Heart left ventricle (tissue), 16 donors: ENCODE data around the gene LPIN1. TPM values are rescaled to one million over a fixed set of nuclear protein-coding genes. Genes with fewer than 3 reads are reported as not detected.

Experiments
- ATAC-seq, 4 donors: fragments of 200-7000 bp; cut with Tn5 transposase; one replicate each; pipeline ENCODE4 v1.9.1; 2020 to 2022; ENCODE audit warnings: moderate library complexity in 4 of 4, mild to moderate bottlenecking in 3 of 4, moderate number of reproducible peaks in 1 of 4
- DNase-seq, 5 donors: peaks; one replicate each; pipeline ENCODE4 v3.0.0-alpha.2; 2020
- H3K27ac ChIP-seq, 12 donors: fragments of 200-600 bp; sonication (generic) in 4 of 12; one replicate each; pipeline versions ENCODE4 v1.5.0 to v1.8.0; 2016 to 2022; ENCODE audit warnings: mild to moderate bottlenecking in 2 of 12
- H3K27me3 ChIP-seq, 9 donors: fragments of 200-600 bp; sonication (generic) in 2 of 9; one replicate each; pipeline versions ENCODE4 v1.5.1 to v1.8.0; 2016 to 2022; ENCODE audit warnings: mild to moderate bottlenecking in 3 of 9
- H3K36me3 ChIP-seq, 9 donors: fragments of 200-600 bp; sonication (generic) in 2 of 9; one replicate each; pipeline versions ENCODE4 v1.5.0 to v1.8.0; 2018 to 2022; ENCODE audit warnings: mild to moderate bottlenecking in 2 of 9
- H3K4me1 ChIP-seq, 12 donors: fragments of 200-600 bp; sonication (generic) in 4 of 12; one replicate each; pipeline versions ENCODE4 v1.5.0 to v1.8.0; 2016 to 2022; ENCODE audit warnings: mild to moderate bottlenecking in 3 of 12
- H3K4me3 ChIP-seq, 12 donors: fragments of 200-600 bp; sonication (generic) in 4 of 12; one replicate each; pipeline versions ENCODE4 v1.5.0 to v1.8.0; 2017 to 2022; ENCODE audit warnings: mild to moderate bottlenecking in 9 of 12, moderate library complexity in 4 of 12
- H3K9me3 ChIP-seq, 12 donors: fragments of 200-600 bp; sonication (generic) in 4 of 12; one replicate each; pipeline versions ENCODE4 v1.5.0 to v1.8.0; 2016 to 2022; ENCODE audit warnings: mild to moderate bottlenecking in 1 of 12
- CTCF ChIP-seq, 12 donors: fragments of 200-600 bp; sonication (generic) in 4 of 12; IDR thresholded peaks; one replicate each; pipeline versions ENCODE4 v1.5.0 to v1.8.0; 2018 to 2022; ENCODE audit warnings: antibody characterized with exemption in 12 of 12, mild to moderate bottlenecking in 5 of 12
- POLR2A ChIP-seq, 2 donors: fragments of 450-650 bp; IDR thresholded peaks; one replicate each; pipeline ENCODE4 v1.6.1; 2017; ENCODE audit warnings: antibody characterized with exemption in 2 of 2, mild to moderate bottlenecking in 2 of 2, moderate library complexity in 2 of 2
- WGBS, 4 donors: extraction: QIAGEN DNeasy Blood & Tissue Kit in 2 of 4; methylation state at CpG; one replicate each; pipeline versions ENCODE4 v1.1.5 to v1.1.7; 2013 to 2018; 5-methylcytosine and 5-hydroxymethylcytosine counted together
- intact Hi-C, 10 donors: fragments of 100-400 bp; cut with DNase I; formaldehyde crosslinking; loops; one replicate each; pipeline versions ENCODE4 v1.11.1 to v1.14.2; 2022
- polyA plus RNA-seq, 2 donors: library from polyadenylated mRNA; stranded (reverse); fragments of 200-250 nt; gene quantifications; one replicate each; pipeline ENCODE4 v1.2.3, GENCODE V29; 2013
- total RNA-seq, 9 donors: library from RNA; depleted of rRNA in 2 of 9; stranded (reverse); fragments of >200 nt in 2 of 9; fragmentation: NEBNext Ultra II Directional in 3 of 9; extraction: Animal tissue kit (Norgen Biotek cat#: 25700) in 3 of 9; gene quantifications; one replicate each; pipeline versions ENCODE4 v1.1.0 to v1.2.4, GENCODE V29; 2016 to 2023
- donor health status: ischemic (EF 13 %, LVEDD 7.1; RV severe dilation, severe dysfunction).
- donor health status: healthy with polysubstance abuse.
- donor health status: DM: no; HTN: yes; CAD: no.
- donor health status: DM: no; HTN: no; CAD: no.
- donor health status: ischemic (EF 25% LVEDD 6.9; RV normal size, moderate dysfunction).
- donor health status: ischemic (EF 25% LVEDD 5.7; RV mildly dilated, moderate dysfunction).
- donor health status: healthy.
- donor health status: DM: yes; HTN: yes; CAD: no.
- donor health status: ischemic (EF 35%, LVEDD 5.7; RV mildly dilated, moderate dysfunction).
- donor health status: nonischemic (EF 11% LVEDD 7.7; RV severe dilation, severe dysfunction).
- donor health status: DM: yes; HTN: yes; CAD: no.
- donor health status: PGD.
- donor health status: ischemic (EF 29% LVEDD 5.4; RV normal size, mild dysfunction).
- donor health status: nonischemic (EF 23%, LVEDD 6.1; RV moderate dilation, normal function).

LPIN1 gene
- total and polyA plus RNA-seq, 11 donors: 15.0 to 57.1 (median 43.8) TPM

GRCh38 chr2:11744631-11745394, 1.6 kb upstream of the LPIN1 start:
- WGBS, 4 donors: 69 to 80% (median 71%) methylated on average over 13 to 14 of the region's 14 CpGs
- TF ChIP-seq CTCF (IDR thresholded peaks at IDR 0.05): peak in 9 of 12 donors; percentile 5 to 50 (median 29)
- TF ChIP-seq POLR2A (IDR thresholded peaks at IDR 0.05): no peak
- Histone ChIP-seq H3K4me3 (peak overlapping the region in 9 of 12 donors; percentile 1 to 44 (median 24)), H3K27ac (peak overlapping the region in 11 of 12 donors; percentile 11 to 84 (median 63)), H3K27me3 (no peaks in the 10 kb centered on the region), H3K36me3 (no peaks in the 10 kb centered on the region), H3K4me1 (peaks cover 10 to 60% (median 31%) of the 10 kb centered on the region in 12 donors), H3K9me3 (no peaks in the 10 kb centered on the region)
- no peak for ATAC-seq
- peak in 1 of 5 donors; percentile 47 for DNase-seq
- intact Hi-C loops: loop anchor here in 6 of 10 donors (2.0 to 5.0 kb wide), 5 partner anchors 32 to 53 kb away; no protein-coding TSS in a partner anchor

- DNase-seq (peak in 1 of 5 donors; percentile 39), ATAC-seq (no peak)
- WGBS, 4 donors: 51 to 58% (median 57%) methylated on average over 27 of the region's 27 CpGs
- TF ChIP-seq POLR2A (IDR thresholded peaks at IDR 0.05) (no peak), CTCF (IDR thresholded peaks at IDR 0.05) (no peak)
- Histone ChIP-seq H3K27me3 (no peaks in the 10 kb centered on the region), H3K4me1 (peaks cover 10 to 70% (median 35%) of the 10 kb centered on the region in 12 donors), H3K4me3 (peak overlapping the region; percentile 66 to 95 (median 86)), H3K36me3 (no peaks in the 10 kb centered on the region), H3K27ac (peak overlapping the region in 11 of 12 donors; percentile 74 to 93 (median 88)), H3K9me3 (no peaks in the 10 kb centered on the region)
- intact Hi-C loops: loop anchor here in 4 of 10 donors (2.0 to 5.0 kb wide), 3 partner anchors 33 to 53 kb away; no protein-coding TSS in a partner anchor
These were observed 638 bp upstream of the LPIN1 start for GRCh38 chr2:11745613-11746375.

DNA sequence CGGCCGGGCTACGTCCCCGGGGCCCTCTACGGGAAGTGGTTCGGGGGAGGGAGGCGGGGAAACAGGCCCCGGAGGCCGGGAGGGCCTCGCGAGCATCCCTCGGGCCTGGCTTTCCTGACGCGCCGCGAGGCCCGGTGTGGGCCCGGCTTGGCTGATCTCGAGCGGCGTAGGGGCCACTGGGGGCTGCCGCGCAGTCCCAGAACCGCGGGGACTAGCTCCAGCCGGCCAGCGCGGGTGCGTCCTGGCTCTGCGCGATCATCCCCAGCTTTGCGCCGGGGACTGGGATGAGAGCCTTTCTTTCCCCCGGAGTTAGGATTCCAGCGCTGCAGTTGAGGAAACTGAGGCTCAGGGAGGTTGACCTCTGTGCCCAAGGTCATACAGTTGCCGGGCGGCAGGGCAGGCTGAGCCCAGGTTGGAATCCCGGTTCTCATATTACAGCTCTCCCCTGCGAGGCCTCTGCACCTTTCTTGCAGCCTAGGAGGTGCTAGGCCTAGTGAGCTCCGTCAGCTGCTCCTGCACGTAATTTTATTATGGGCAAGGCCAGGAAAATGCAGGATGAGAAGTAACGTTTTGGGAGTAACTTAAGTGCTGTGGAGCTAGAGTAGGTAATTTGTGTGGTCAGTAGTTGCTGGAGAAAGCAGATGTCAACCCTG, 501 bp downstream of the LPIN1 start:
- intact Hi-C loops: loop anchor here in 4 of 10 donors (2.0 to 5.0 kb wide), 3 partner anchors 32 to 55 kb away; no protein-coding TSS in a partner anchor
- H3K4me1 ChIP-seq: peaks cover 10 to 79% (median 37%) of the 10 kb centered on the region in 12 donors
- peak in 3 of 4 donors; percentile 7 to 12 (median 11) for ATAC-seq

More for the DNA sequence above, 501 bp downstream of the LPIN1 start:
- no peaks in the 10 kb centered on the region for H3K27me3 ChIP-seq
- TF ChIP-seq POLR2A (IDR thresholded peaks at IDR 0.05): no peak
- no peak for TF ChIP-seq CTCF (IDR thresholded peaks at IDR 0.05)
- DNase-seq: peak in 1 of 5 donors; percentile 36
- no peaks in the 10 kb centered on the region for H3K36me3 ChIP-seq
- peak overlapping the region in 11 of 12 donors; percentile 74 to 93 (median 88) for H3K27ac ChIP-seq
- H3K4me3 ChIP-seq: peak overlapping the region; percentile 66 to 95 (median 86)
- 0 to 1% (median 1%) methylated on average over 8 to 42 of the region's 42 CpGs for WGBS, 4 donors
- no peaks in the 10 kb centered on the region for H3K9me3 ChIP-seq
